ENCODE measurements around the gene TMCO5A. TPM values are rescaled to one million over a fixed set of nuclear protein-coding genes. Genes with fewer than 3 reads are reported as not detected.

The TMCO5A gene
- polyA plus RNA-seq, 1 donor from 2014 or later = not detected

DNA sequence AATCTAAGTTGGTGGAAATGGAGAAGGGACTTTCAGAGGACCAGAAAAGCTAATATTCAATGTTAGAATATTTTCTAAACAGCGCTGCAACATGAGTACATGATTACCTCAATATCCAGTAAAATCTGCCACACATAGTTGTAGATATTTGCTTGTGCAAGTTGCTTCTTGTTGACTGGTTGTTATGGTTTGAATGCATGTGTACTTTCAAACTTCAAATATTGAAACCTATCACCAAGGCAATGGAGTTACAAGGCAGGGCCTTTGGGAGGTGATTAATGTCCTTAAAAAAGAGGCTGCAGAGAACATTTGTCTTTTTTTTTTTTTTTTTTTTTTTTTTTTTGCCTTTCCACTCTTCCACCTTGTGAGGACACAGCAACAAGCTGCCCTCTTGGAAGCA, 49.9 kb downstream of the TMCO5A start:
- Histone ChIP-seq H3K9me2 (ENCODE audit: insufficient read depth, low read length) (no peaks in the 10 kb centered on the region), H3K4me2 (ENCODE audit: low read length) (no peak overlapping the region), H3K9ac (ENCODE audit: low read length) (no peak overlapping the region), H4K20me1 (ENCODE audit: insufficient read depth) (no peaks in the 10 kb centered on the region), H3K4me3 (ENCODE audit: low read length) (no peak overlapping the region), H3F3A (ENCODE audit: insufficient read depth, low read length, poor library complexity, severe bottlenecking) (no peaks in the 10 kb centered on the region), H3K9me3 (ENCODE audit: low read length) (no peaks in the 10 kb centered on the region), H2AFZ (ENCODE audit: low read depth, low read length) (no peak overlapping the region), H3K27ac (ENCODE audit: low read length) (no peak overlapping the region), H3K79me2 (replicated peaks; ENCODE audit: insufficient read depth, low read length) (no peaks in the 10 kb centered on the region), H3K36me3 (ENCODE audit: insufficient read depth, low read length) (no peaks in the 10 kb centered on the region), H3K27me3 (ENCODE audit: insufficient read depth, low read depth, low read length) (no peaks in the 10 kb centered on the region)
- no peak for TF ChIP-seq EZH2 (IDR thresholded peaks at IDR 0.05; ENCODE audit: borderline replicate concordance, insufficient read depth, low read length, poor library complexity, severe bottlenecking)
- TF ChIP-seq RAD21 (conservative IDR thresholded peaks at IDR 0.05) = no peak
- no peak for TF ChIP-seq TAF1 (IDR thresholded peaks at IDR 0.05; ENCODE audit: low read depth)
- TF ChIP-seq, protein P1, sequence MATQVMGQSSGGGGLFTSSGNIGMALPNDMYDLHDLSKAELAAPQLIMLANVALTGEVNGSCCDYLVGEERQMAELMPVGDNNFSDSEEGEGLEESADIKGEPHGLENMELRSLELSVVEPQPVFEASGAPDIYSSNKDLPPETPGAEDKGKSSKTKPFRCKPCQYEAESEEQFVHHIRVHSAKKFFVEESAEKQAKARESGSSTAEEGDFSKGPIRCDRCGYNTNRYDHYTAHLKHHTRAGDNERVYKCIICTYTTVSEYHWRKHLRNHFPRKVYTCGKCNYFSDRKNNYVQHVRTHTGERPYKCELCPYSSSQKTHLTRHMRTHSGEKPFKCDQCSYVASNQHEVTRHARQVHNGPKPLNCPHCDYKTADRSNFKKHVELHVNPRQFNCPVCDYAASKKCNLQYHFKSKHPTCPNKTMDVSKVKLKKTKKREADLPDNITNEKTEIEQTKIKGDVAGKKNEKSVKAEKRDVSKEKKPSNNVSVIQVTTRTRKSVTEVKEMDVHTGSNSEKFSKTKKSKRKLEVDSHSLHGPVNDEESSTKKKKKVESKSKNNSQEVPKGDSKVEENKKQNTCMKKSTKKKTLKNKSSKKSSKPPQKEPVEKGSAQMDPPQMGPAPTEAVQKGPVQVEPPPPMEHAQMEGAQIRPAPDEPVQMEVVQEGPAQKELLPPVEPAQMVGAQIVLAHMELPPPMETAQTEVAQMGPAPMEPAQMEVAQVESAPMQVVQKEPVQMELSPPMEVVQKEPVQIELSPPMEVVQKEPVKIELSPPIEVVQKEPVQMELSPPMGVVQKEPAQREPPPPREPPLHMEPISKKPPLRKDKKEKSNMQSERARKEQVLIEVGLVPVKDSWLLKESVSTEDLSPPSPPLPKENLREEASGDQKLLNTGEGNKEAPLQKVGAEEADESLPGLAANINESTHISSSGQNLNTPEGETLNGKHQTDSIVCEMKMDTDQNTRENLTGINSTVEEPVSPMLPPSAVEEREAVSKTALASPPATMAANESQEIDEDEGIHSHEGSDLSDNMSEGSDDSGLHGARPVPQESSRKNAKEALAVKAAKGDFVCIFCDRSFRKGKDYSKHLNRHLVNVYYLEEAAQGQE (IDR thresholded peaks at IDR 0.05; ENCODE audit: borderline replicate concordance) = no peak
- no peak for TF ChIP-seq EP300 (conservative IDR thresholded peaks at IDR 0.05; ENCODE audit: poor library complexity, severe bottlenecking)
- TF ChIP-seq, protein P2, sequence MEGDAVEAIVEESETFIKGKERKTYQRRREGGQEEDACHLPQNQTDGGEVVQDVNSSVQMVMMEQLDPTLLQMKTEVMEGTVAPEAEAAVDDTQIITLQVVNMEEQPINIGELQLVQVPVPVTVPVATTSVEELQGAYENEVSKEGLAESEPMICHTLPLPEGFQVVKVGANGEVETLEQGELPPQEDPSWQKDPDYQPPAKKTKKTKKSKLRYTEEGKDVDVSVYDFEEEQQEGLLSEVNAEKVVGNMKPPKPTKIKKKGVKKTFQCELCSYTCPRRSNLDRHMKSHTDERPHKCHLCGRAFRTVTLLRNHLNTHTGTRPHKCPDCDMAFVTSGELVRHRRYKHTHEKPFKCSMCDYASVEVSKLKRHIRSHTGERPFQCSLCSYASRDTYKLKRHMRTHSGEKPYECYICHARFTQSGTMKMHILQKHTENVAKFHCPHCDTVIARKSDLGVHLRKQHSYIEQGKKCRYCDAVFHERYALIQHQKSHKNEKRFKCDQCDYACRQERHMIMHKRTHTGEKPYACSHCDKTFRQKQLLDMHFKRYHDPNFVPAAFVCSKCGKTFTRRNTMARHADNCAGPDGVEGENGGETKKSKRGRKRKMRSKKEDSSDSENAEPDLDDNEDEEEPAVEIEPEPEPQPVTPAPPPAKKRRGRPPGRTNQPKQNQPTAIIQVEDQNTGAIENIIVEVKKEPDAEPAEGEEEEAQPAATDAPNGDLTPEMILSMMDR (IDR thresholded peaks at IDR 0.05; ENCODE audit: poor library complexity, severe bottlenecking) = no peak
- no peak for TF ChIP-seq MXI1 (conservative IDR thresholded peaks at IDR 0.05; ENCODE audit: poor library complexity, severe bottlenecking)
- TF ChIP-seq SMC3 (conservative IDR thresholded peaks at IDR 0.05; ENCODE audit: poor library complexity) = no peak

DNA sequence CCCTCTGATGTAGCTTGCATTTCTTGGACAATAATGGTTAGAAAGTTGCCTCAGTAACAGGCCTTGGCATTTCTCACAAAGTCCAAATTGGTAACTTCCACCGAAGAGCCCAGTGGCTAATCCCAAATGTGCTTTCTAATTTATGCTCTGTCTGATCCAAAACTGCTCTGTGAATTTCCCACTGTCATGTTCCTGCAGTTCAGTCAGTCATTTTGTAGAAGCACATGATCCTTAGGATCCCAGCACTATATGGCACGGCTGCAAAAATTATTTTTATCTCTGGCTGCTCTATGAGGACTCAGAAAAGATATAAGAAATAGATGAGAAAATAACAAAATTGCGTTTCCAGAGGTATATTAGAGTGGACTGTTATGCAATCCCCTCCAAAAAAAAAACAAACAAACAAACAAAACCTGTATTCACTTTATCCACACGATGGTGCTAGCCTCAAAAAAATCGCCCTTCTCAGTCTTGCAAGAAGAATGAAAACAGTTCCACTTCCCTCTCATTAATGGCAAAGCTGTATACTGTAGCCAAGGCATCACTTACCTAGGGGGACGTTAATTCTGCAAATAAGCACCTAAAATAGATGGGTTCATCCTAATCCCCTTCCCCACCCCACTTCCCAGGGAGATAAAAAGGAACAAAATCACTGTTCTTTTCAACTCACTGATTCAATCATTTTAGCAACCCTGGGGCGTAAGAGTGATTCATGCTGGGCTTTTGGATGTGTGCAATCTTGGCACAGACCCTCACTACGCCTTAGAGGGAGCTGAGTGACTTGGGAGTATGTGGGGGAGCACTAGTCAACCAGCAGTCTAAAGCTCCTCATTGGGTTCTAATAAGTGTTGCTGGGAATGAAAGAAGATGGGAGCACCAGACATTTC, 61.3 kb downstream of the TMCO5A start:
- peak; percentile 95 for TF ChIP-seq RAD21 (conservative IDR thresholded peaks at IDR 0.05)
- TF ChIP-seq MXI1 (conservative IDR thresholded peaks at IDR 0.05; ENCODE audit: poor library complexity, severe bottlenecking) = no peak
- TF ChIP-seq TAF1 (IDR thresholded peaks at IDR 0.05; ENCODE audit: low read depth) = no peak
- TF ChIP-seq SMC3 (conservative IDR thresholded peaks at IDR 0.05; ENCODE audit: poor library complexity) = peak; percentile 97
- TF ChIP-seq, protein P2 (IDR thresholded peaks at IDR 0.05; ENCODE audit: poor library complexity, severe bottlenecking) = peak; percentile 94
- H3K36me3 ChIP-seq (ENCODE audit: insufficient read depth, low read length) = no peaks in the 10 kb centered on the region
- no peaks in the 10 kb centered on the region for H3K27me3 ChIP-seq (ENCODE audit: insufficient read depth, low read depth, low read length)
- H3F3A ChIP-seq (ENCODE audit: insufficient read depth, low read length, poor library complexity, severe bottlenecking) = no peaks in the 10 kb centered on the region
- H3K27ac ChIP-seq (ENCODE audit: low read length) = no peak overlapping the region
- no peak overlapping the region for H3K4me2 ChIP-seq (ENCODE audit: low read length)
- peaks cover 3% of the 10 kb centered on the region for H3K9me3 ChIP-seq (ENCODE audit: low read length)
- no peaks in the 10 kb centered on the region for H3K9me2 ChIP-seq (ENCODE audit: insufficient read depth, low read length)
- no peak overlapping the region for H3K4me3 ChIP-seq (ENCODE audit: low read length)
- H3K9ac ChIP-seq (ENCODE audit: low read length) = no peak overlapping the region
- no peaks in the 10 kb centered on the region for H4K20me1 ChIP-seq (ENCODE audit: insufficient read depth)
- no peak overlapping the region for H2AFZ ChIP-seq (ENCODE audit: low read depth, low read length)
- no peaks in the 10 kb centered on the region for H3K79me2 ChIP-seq (replicated peaks; ENCODE audit: insufficient read depth, low read length)

Data from neural cell (in vitro differentiated cells).